WTC11 (cell line): Measurements from ENCODE around the gene COPS7A. TPM values are rescaled to one million over a fixed set of nuclear protein-coding genes. Genes with fewer than 3 reads are reported as not detected.

ENCODE experiments used
- ATAC-seq: fragments of 200-7000 bp; cut with Tn5 transposase; 2 replicates; pipeline ENCODE4 v1.10.0; 2021; ENCODE audit warnings: mild to moderate bottlenecking, moderate library complexity
- CTCF ChIA-PET: fragments of 300-600 bp; sonication (Branson Sonifier 250); formaldehyde crosslinking; loops from one replicate; lab custom pipeline; 2021; ENCODE audit warnings: antibody characterized with exemption; lab: Charles Lee
- POLR2A ChIA-PET: fragments of 350-600 bp; sonication (Branson Sonifier 250); formaldehyde crosslinking; loops from one replicate; lab custom pipeline; 2021; ENCODE audit warnings: antibody characterized with exemption; lab: Charles Lee
- DNase-seq: peaks from one replicate; pipeline ENCODE4 v3.0.0; 2021; ENCODE audit warnings: low spot score
- H3K27ac Mint-ChIP-seq: 2 replicates; pipeline ENCODE4 v1.8.0; 2021; ENCODE audit warnings: mixed read lengths
- H3K27me3 Mint-ChIP-seq: 2 replicates; pipeline ENCODE4 v1.8.0; 2021; ENCODE audit warnings: low read depth, mild to moderate bottlenecking, moderate library complexity, mixed read lengths
- H3K36me3 Mint-ChIP-seq: 2 replicates; pipeline ENCODE4 v1.8.0; 2021; ENCODE audit warnings: mixed read lengths
- H3K4me1 Mint-ChIP-seq: 2 replicates; pipeline ENCODE4 v1.8.0; 2022; ENCODE audit warnings: mixed read lengths
- H3K4me3 Mint-ChIP-seq: 2 replicates; pipeline ENCODE4 v1.8.0; 2021; ENCODE audit warnings: mild to moderate bottlenecking, moderate library complexity, mixed read lengths
- H3K9me3 Mint-ChIP-seq: 2 replicates; pipeline ENCODE4 v1.8.0; 2021; ENCODE audit warnings: mixed read lengths
- AR ChIP-seq: fragments of 250-450 bp; sonication (Bioruptor Pico); IDR thresholded peaks from 2 replicates; pipeline ENCODE4 v1.9.0; 2021; ENCODE audit warnings: mild to moderate bottlenecking
- ARID4B ChIP-seq: sonication (generic); formaldehyde crosslinking; IDR thresholded peaks from 2 replicates; pipeline ENCODE4 v1.8.0; 2023; ENCODE audit warnings: missing genetic modification reagents, mild to moderate bottlenecking, borderline replicate concordance
- ATF1 ChIP-seq: sonication (generic); formaldehyde crosslinking; IDR thresholded peaks from 2 replicates; pipeline ENCODE4 v1.8.1; 2023; ENCODE audit warnings: mild to moderate bottlenecking, moderate library complexity, missing genetic modification reagents
- ATF3 ChIP-seq: sonication (generic); formaldehyde crosslinking; conservative IDR thresholded peaks from 2 replicates; pipeline ENCODE4 v1.8.1; 2022; ENCODE audit warnings: mild to moderate bottlenecking, missing genetic modification reagents
- CREB1 ChIP-seq: sonication (generic); formaldehyde crosslinking; IDR thresholded peaks from 2 replicates; pipeline ENCODE4 v1.8.0; 2023; ENCODE audit warnings: mild to moderate bottlenecking, missing genetic modification reagents
- ESRRA ChIP-seq: sonication (generic); formaldehyde crosslinking; IDR thresholded peaks from 2 replicates; pipeline ENCODE4 v1.8.1; 2022; ENCODE audit warnings: mild to moderate bottlenecking, missing genetic modification reagents, borderline replicate concordance
- FOXJ3 ChIP-seq: sonication (generic); formaldehyde crosslinking; IDR thresholded peaks from 2 replicates; pipeline ENCODE4 v1.9.0; 2021; ENCODE audit warnings: missing genetic modification reagents, mild to moderate bottlenecking, borderline replicate concordance
- GABPB1 ChIP-seq: sonication (generic); formaldehyde crosslinking; IDR thresholded peaks from 2 replicates; pipeline ENCODE4 v1.8.1; 2023; ENCODE audit warnings: mild to moderate bottlenecking, missing genetic modification reagents
- HMGXB4 ChIP-seq: sonication (generic); formaldehyde crosslinking; IDR thresholded peaks from 2 replicates; pipeline ENCODE4 v1.8.1; 2023; ENCODE audit warnings: mild to moderate bottlenecking, moderate library complexity, missing genetic modification reagents
- IRF2 ChIP-seq: sonication (generic); formaldehyde crosslinking; IDR thresholded peaks from 2 replicates; pipeline ENCODE4 v1.8.0; 2022; ENCODE audit warnings: low read depth, missing genetic modification reagents, borderline replicate concordance
- KAT7 ChIP-seq: sonication (generic); formaldehyde crosslinking; IDR thresholded peaks from 2 replicates; pipeline ENCODE4 v1.8.1; 2023; ENCODE audit warnings: missing genetic modification reagents, mild to moderate bottlenecking, borderline replicate concordance
- MAX ChIP-seq: sonication (generic); formaldehyde crosslinking; IDR thresholded peaks from 2 replicates; pipeline ENCODE4 v1.8.0; 2022; ENCODE audit warnings: mild to moderate bottlenecking, missing genetic modification reagents
- NR2C2 ChIP-seq: sonication (generic); formaldehyde crosslinking; IDR thresholded peaks from 2 replicates; pipeline ENCODE4 v1.8.0; 2022; ENCODE audit warnings: mild to moderate bottlenecking, missing genetic modification reagents
- OVOL2 ChIP-seq: fragments of 250-450 bp; sonication (Bioruptor Pico); IDR thresholded peaks from 2 replicates; pipeline ENCODE4 v1.9.0; 2021; ENCODE audit warnings: mild to moderate bottlenecking, borderline replicate concordance
- SP1 ChIP-seq: sonication (generic); formaldehyde crosslinking; conservative IDR thresholded peaks from 2 replicates; pipeline ENCODE4 v1.8.1; 2022; ENCODE audit warnings: missing genetic modification reagents
- STAT6 ChIP-seq: sonication (generic); formaldehyde crosslinking; conservative IDR thresholded peaks from 2 replicates; pipeline ENCODE4 v1.8.1; 2023; ENCODE audit warnings: mild to moderate bottlenecking, low read depth, missing genetic modification reagents, moderate library complexity
- TP53 ChIP-seq: sonication (generic); formaldehyde crosslinking; IDR thresholded peaks from 2 replicates; pipeline ENCODE4 v1.8.1; 2023; ENCODE audit warnings: mild to moderate bottlenecking, missing genetic modification reagents
- USF1 ChIP-seq: sonication (generic); formaldehyde crosslinking; IDR thresholded peaks from 2 replicates; pipeline ENCODE4 v1.8.0; 2022; ENCODE audit warnings: mild to moderate bottlenecking, missing genetic modification reagents
- ZNF263 ChIP-seq: sonication (generic); formaldehyde crosslinking; IDR thresholded peaks from 2 replicates; pipeline ENCODE4 v1.8.1; 2022; ENCODE audit warnings: low read depth, mild to moderate bottlenecking, moderate library complexity, missing genetic modification reagents
- ZNF512 ChIP-seq: sonication (generic); formaldehyde crosslinking; IDR thresholded peaks from 2 replicates; pipeline ENCODE4 v1.8.1; 2022; ENCODE audit warnings: missing genetic modification reagents, borderline replicate concordance
- total RNA-seq: library from RNA; stranded (reverse); gene quantifications from 3 replicates; pipeline ENCODE4 v1.2.3, GENCODE V29; 2021

Gene COPS7A
- total RNA-seq, 1 experiment from 2014 or later: 41.4 TPM

- no peak for TF ChIP-seq STAT6 (CRISPR knock-in tag)
- no peak for TF ChIP-seq MAX (CRISPR knock-in tag)
- TF ChIP-seq GABPB1 (CRISPR knock-in tag): no peak
- TF ChIP-seq CREB1: no peak
- no peak for TF ChIP-seq ESRRA
- TF ChIP-seq ATF1 (CRISPR knock-in tag): no peak
- TF ChIP-seq, all 79 proteins: peak for 0
Measured at GRCh38 chr12:6730169-6730568, 6.3 kb downstream of the COPS7A start (continued).

GRCh38 chr12:6734506-6735387 is 10.9 kb downstream of the COPS7A start:
- Mint-ChIP-seq H3K27me3 (no peaks in the 10 kb centered on the region), H3K4me3 (no peak overlapping the region), H3K27ac (peak overlapping the region; percentile 85), H3K9me3 (no peaks in the 10 kb centered on the region), H3K4me1 (peaks cover 8% of the 10 kb centered on the region), H3K36me3 (peaks cover 14% of the 10 kb centered on the region)
- ATAC-seq (no peak), DNase-seq (no peak)
- ChIA-PET POLR2A (interaction anchor here (1.0 to 1.3 kb wide), 2 partner anchors 11 to 18 kb away, joined by 3 read pairs; partner anchors contain the start of genes COPS7A and MLF2), CTCF (interaction anchor here (0.9 to 1.9 kb wide), 5 partner anchors 11 to 90 kb away, joined by 3 to 7 read pairs (median 4); partner anchors contain the start of genes COPS7A and PTMS)
- TF ChIP-seq FOXJ3 (CRISPR knock-in tag) (no peak), ZNF512 (CRISPR knock-in tag) (no peak), ATF3 (no peak), ARID4B (CRISPR knock-in tag) (no peak), TP53 (CRISPR knock-in tag) (no peak), HMGXB4 (CRISPR knock-in tag) (no peak), KAT7 (CRISPR knock-in tag) (no peak), NR2C2 (no peak), CREB1 (no peak), SP1 (CRISPR knock-in tag) (no peak), USF1 (no peak), IRF2 (CRISPR knock-in tag) (no peak), AR (CRISPR knock-in tag) (no peak), ZNF263 (CRISPR knock-in tag) (no peak), OVOL2 (CRISPR knock-in tag) (no peak)
